Aorta (tissue), 4 donors: ENCODE results near the gene CRYGN. TPM values are rescaled to one million over a fixed set of nuclear protein-coding genes. Genes with fewer than 3 reads are reported as not detected.

ENCODE experiments used
- microRNA-seq, 2 donors: library from miRNA; unstranded; fragments of <30 nt; microRNA quantifications; one replicate each; pipeline ENCODE4 v1.2.0, GENCODE V29; 2020
- polyA plus RNA-seq, 2 donors: library from polyadenylated mRNA; stranded (reverse); fragments of 200-250 nt; gene quantifications; one replicate each; pipeline ENCODE4 v1.2.3, GENCODE V29; 2013
- total RNA-seq, 2 donors: library from RNA; stranded (reverse); fragmentation: NEBNext Ultra II Directional; extraction: Animal tissue kit (Norgen Biotek cat#: 25700); gene quantifications; one replicate each; pipeline ENCODE4 v1.2.1, GENCODE V29; 2021
- donor health status: healthy with polysubstance abuse.
- donor health status: Bipolar disorder and iron deficiency.
- donor health status: DM: no; HTN: no; CAD: no.
- donor health status: DM: yes; HTN: yes; CAD: no.

Gene CRYGN
- total and polyA plus RNA-seq, 4 donors = 0.56 to 1.7 (median 1.1) TPM

Small RNA genes lying within 50 kb of the gene (microRNA-seq; reads per million reads assigned to microRNA genes)
- 0 reads per million in 2 donors for gene MIR3907

Other genes with a start within 250 kb of the CRYGN start
- gene H2BK1, start 229.7 kb downstream of the CRYGN start, total RNA-seq = 1 to 10 TPM in 1 of 2 donors, not detected in 1; 2.2 TPM
- not detected for gene H2BK1, start 229.7 kb downstream of the CRYGN start, polyA plus RNA-seq
- 10 to 100 TPM; 15.8 to 25.8 TPM for gene ABCF2, start 212.9 kb downstream of the CRYGN start, total RNA-seq
- 10 to 100 TPM; 14.3 to 15.9 TPM for gene ABCF2, start 212.9 kb downstream of the CRYGN start, polyA plus RNA-seq
- gene CHPF2, start 207.7 kb downstream of the CRYGN start, total RNA-seq = 10 to 100 TPM; 49.1 to 51.6 TPM
- 10 to 100 TPM in 1 of 2 donors, 1 to 10 TPM in 1; 7.8 to 53.5 TPM for gene CHPF2, start 207.7 kb downstream of the CRYGN start, polyA plus RNA-seq
- 10 to 100 TPM; 52.4 to 84.4 TPM for gene SMARCD3, start 191.4 kb downstream of the CRYGN start, total RNA-seq
- 100 to 1,000 TPM in 1 of 2 donors, 10 to 100 TPM in 1; 48.5 to 182 TPM for gene SMARCD3, start 191.4 kb downstream of the CRYGN start, polyA plus RNA-seq
- gene NUB1, start 98.3 kb downstream of the CRYGN start, total RNA-seq = 10 to 100 TPM; 47.4 to 56.6 TPM
- 10 to 100 TPM; 34.6 to 36.3 TPM for gene NUB1, start 98.3 kb downstream of the CRYGN start, polyA plus RNA-seq
- 1 to 10 TPM; 2.8 to 4.4 TPM for gene WDR86, start 30.1 kb downstream of the CRYGN start, total RNA-seq
- gene WDR86, start 30.1 kb downstream of the CRYGN start, polyA plus RNA-seq = under 1 TPM in 1 of 2 donors, not detected in 1; 0.18 TPM
- 100 to 1,000 TPM in 1 of 2 donors, 10 to 100 TPM in 1; 78.8 to 107 TPM for gene RHEB, start 79.8 kb upstream of the CRYGN start, total RNA-seq
- gene RHEB, start 79.8 kb upstream of the CRYGN start, polyA plus RNA-seq = 100 to 1,000 TPM; 108 to 122 TPM